Fibroblast of pulmonary artery (primary cell): ENCODE data around the gene TMPRSS12.
A peak's percentile ranks its signal among the peaks of the same experiment; 100 is the strongest.
"Not testable (repeated sequence)": the region's sequence is repeated elsewhere in the genome, so short reads cannot be mapped to it uniquely, and the experiment has no call there.

Experiments
- DNase-seq: peaks from one replicate; pipeline ENCODE4 v3.0.0-alpha.2; 2010; ENCODE audit warnings: low read depth
- H3K4me3 ChIP-seq: replicated peaks from 2 replicates; pipeline ENCODE4 v1.5.1; 2011; ENCODE audit warnings: low read depth, mild to moderate bottlenecking, control low read depth, low read length, moderate library complexity
- CTCF ChIP-seq: IDR thresholded peaks from 2 replicates; pipeline ENCODE4 v1.5.1; 2011; ENCODE audit warnings: mild to moderate bottlenecking, control low read depth, low read length, inconsistent platforms; ENCODE audit errors: missing control alignments

TMPRSS12 gene

GRCh38 chr12:50841716-50842531 lies 802 bp upstream of the TMPRSS12 start:
- no peak for DNase-seq
- no peak for TF ChIP-seq CTCF
- H3K4me3 ChIP-seq, result no peak overlapping the region

GRCh38 chr12:50845021-50845647 lies 2.4 kb downstream of the TMPRSS12 start:
- DNase-seq, result no peak
- H3K4me3 ChIP-seq, result no peak overlapping the region

GRCh38 chr12:50848963-50849362 lies 6.2 kb downstream of the TMPRSS12 start:
- DNase-seq, result no peak
- H3K4me3 ChIP-seq, result no peak overlapping the region
- no peak for TF ChIP-seq CTCF

More at GRCh38 chr12:50845021-50845647, 2.4 kb downstream of the TMPRSS12 start:
- no peak for TF ChIP-seq CTCF

GRCh38 chr12:50855218-50855617 lies 12.5 kb downstream of the TMPRSS12 start:
- not testable (repeated sequence) for H3K4me3 ChIP-seq, DNase-seq

- DNase-seq, H3K4me3 ChIP-seq: not testable (repeated sequence)
Observed at GRCh38 chr12:50855679-50856078, 13.0 kb downstream of the TMPRSS12 start.

- DNase-seq, result no peak
- H3K4me3 ChIP-seq, result no peak overlapping the region
- no peak for TF ChIP-seq CTCF
Observed at GRCh38 chr12:50859621-50860310, 17.0 kb downstream of the TMPRSS12 start.

- TF ChIP-seq CTCF, result no peak
- H3K4me3 ChIP-seq, result no peak overlapping the region
- peak; percentile 61 for DNase-seq
Observed at GRCh38 chr12:50862316-50862715, 19.6 kb downstream of the TMPRSS12 start.

GRCh38 chr12:50865266-50865665 lies 22.5 kb downstream of the TMPRSS12 start:
- TF ChIP-seq CTCF, result no peak
- DNase-seq, result no peak
- H3K4me3 ChIP-seq, result no peak overlapping the region

GRCh38 chr12:50868881-50869280 lies 26.2 kb downstream of the TMPRSS12 start:
- not testable (repeated sequence) for H3K4me3 ChIP-seq, DNase-seq
